K562 (cell line): Measurements from ENCODE around the gene ID4. TPM values are rescaled to one million over a fixed set of nuclear protein-coding genes. Genes with fewer than 3 reads are reported as not detected.

Experiments
- ATAC-seq: fragments of 200-7000 bp; cut with Tn5 transposase; 3 replicates; pipeline ENCODE4 v1.9.1; 2020; ENCODE audit warnings: moderate library complexity
- BruUV-seq: library from RNA; stranded (reverse); fragments of 400-500 nt; replicated peaks from 2 replicates; lab custom pipeline; 2021; lab: Mats Ljungman, UMichigan
- CTCF ChIA-PET: fragments of 300-600 bp; formaldehyde crosslinking; extraction: SDS; loops from one replicate; lab custom pipeline; 2021; ENCODE audit warnings: low intra/inter-chr PET ratio; lab: Yijun Ruan, JAX
- POLR2A ChIA-PET: fragments of 300-600, 350-650 bp; sonication (Branson Sonifier 250); formaldehyde crosslinking; extraction: SDS; loops from one replicate; lab custom pipeline; 2021; ENCODE audit warnings: antibody characterized with exemption, inconsistent platforms; lab: Yijun Ruan, JAX
- DNase-seq, 4 experiments: peaks; one replicate each; pipeline versions ENCODE4 v3.0.0 to v3.0.0-alpha.2; 2011 to 2018; ENCODE audit warnings: low spot score in 3 of 4, mixed read lengths in 3 of 4; ENCODE audit errors: extremely low read depth in 1 of 4
- FAIRE-seq: peaks from 2 replicates; lab custom pipeline; 2011; peaks lifted over from hg19 to GRCh38; lab: Jason Lieb, UNC
- H2AFZ ChIP-seq: 2 replicates; pipeline ENCODE4 v1.6.0; 2011; ENCODE audit warnings: low read depth, low read length, control low read depth, inconsistent platforms
- H3K27ac ChIP-seq: fragments of 200-600 bp; 3 replicates; pipeline ENCODE4 v1.8.0; 2011; ENCODE audit warnings: low read depth, mild to moderate bottlenecking, control low read depth, inconsistent platforms, low read length, moderate library complexity, mixed read lengths; ENCODE audit errors: extremely low read depth
- H3K27me3 ChIP-seq, 2 experiments: fragments of 300-600 bp in 1 of 2; 2 replicates in 1 of 2; 3 replicates in 1 of 2; pipeline versions ENCODE4 v1.6.0 to v1.8.0; 2011; ENCODE audit warnings: inconsistent platforms in 2 of 2, low read length in 2 of 2, mild to moderate bottlenecking in 1 of 2, mixed read lengths in 1 of 2, moderate library complexity in 1 of 2; ENCODE audit not compliant: control insufficient read depth in 2 of 2, insufficient read depth in 2 of 2
- H3K36me3 ChIP-seq: fragments of 300-600 bp; 3 replicates; pipeline ENCODE4 v1.8.0; 2011; ENCODE audit warnings: mild to moderate bottlenecking, low read length, inconsistent platforms; ENCODE audit not compliant: control insufficient read depth, insufficient read depth
- H3K4me1 ChIP-seq, 2 experiments: fragments of 200-600 bp in 1 of 2; replicated peaks in 1 of 2; 2 replicates in 1 of 2; 3 replicates in 1 of 2; pipeline versions ENCODE4 v1.5.1 to v1.8.0; 2011; ENCODE audit warnings: inconsistent platforms in 2 of 2, low read length in 2 of 2, mild to moderate bottlenecking in 1 of 2, mixed read lengths in 1 of 2, moderate library complexity in 1 of 2; ENCODE audit not compliant: control insufficient read depth in 2 of 2, insufficient read depth in 2 of 2
- H3K4me2 ChIP-seq: 2 replicates; pipeline ENCODE4 v1.6.1; 2011; ENCODE audit warnings: low read length, control low read depth, inconsistent platforms, mixed read lengths; ENCODE audit not compliant: insufficient read depth
- H3K4me3 ChIP-seq: fragments of 200-600 bp; sonication (generic), shearing (Covaris generic); 2 replicates; pipeline ENCODE4 v1.5.1; 2016; ENCODE audit warnings: control low read depth, inconsistent platforms
- H3K79me2 ChIP-seq: fragments of 200-600 bp; 3 replicates; pipeline ENCODE4 v1.8.0; 2011; ENCODE audit warnings: low read length, inconsistent platforms; ENCODE audit not compliant: control insufficient read depth, insufficient read depth
- H3K9ac ChIP-seq, 2 experiments: 2 replicates each; pipeline versions ENCODE4 v1.6.0 to v1.6.1; 2011; ENCODE audit warnings: low read depth in 2 of 2, low read length in 2 of 2, control low read depth in 1 of 2, inconsistent platforms in 1 of 2, mild to moderate bottlenecking in 1 of 2, mixed read lengths in 1 of 2; ENCODE audit not compliant: insufficient read depth in 1 of 2
- H3K9me1 ChIP-seq: one replicate; pipeline ENCODE4 v1.6.0; 2011; ENCODE audit warnings: inconsistent platforms, mild to moderate bottlenecking, low read length, moderate library complexity; ENCODE audit not compliant: control insufficient read depth, insufficient read depth
- H3K9me3 ChIP-seq: replicated peaks from 2 replicates; pipeline ENCODE4 v1.5.1; 2011; ENCODE audit warnings: low read depth, low read length, inconsistent platforms; ENCODE audit not compliant: control insufficient read depth, insufficient read depth
- H4K20me1 ChIP-seq: replicated peaks from 2 replicates; pipeline ENCODE4 v1.6.1; 2011; ENCODE audit warnings: low read length, inconsistent platforms, mixed read lengths; ENCODE audit not compliant: control insufficient read depth, insufficient read depth
- HDAC1 ChIP-seq, 2 experiments: fragments of 450-650 bp; IDR thresholded peaks; 2 replicates each; pipeline ENCODE4 v1.6.1; 2016 to 2017; ENCODE audit warnings: inconsistent platforms in 1 of 2, mild to moderate bottlenecking in 1 of 2, moderate library complexity in 1 of 2
- KDM5B ChIP-seq: fragments of 200-600 bp; sonication (generic); IDR thresholded peaks from 2 replicates; pipeline ENCODE4 v1.6.1; 2012; ENCODE audit warnings: low read depth, mild to moderate bottlenecking, moderate library complexity, low read length, control low read depth, inconsistent platforms; ENCODE audit not compliant: insufficient replicate concordance
- MTF1 ChIP-seq: fragments of 250-450 bp; sonication (Bioruptor Pico); IDR thresholded peaks from 2 replicates; pipeline ENCODE4 v1.9.0; 2021; ENCODE audit warnings: moderate library complexity, mild to moderate bottlenecking, inconsistent platforms, borderline replicate concordance
- PATZ1 ChIP-seq: fragments of 250-450 bp; sonication (Bioruptor Pico); IDR thresholded peaks from 2 replicates; pipeline ENCODE4 v1.5.0; 2020; ENCODE audit warnings: mild to moderate bottlenecking, borderline replicate concordance
- PTTG1 ChIP-seq: fragments of 450-650 bp; IDR thresholded peaks from 2 replicates; pipeline ENCODE4 v1.6.1; 2016; ENCODE audit warnings: low read depth, mild to moderate bottlenecking, missing genetic modification characterization, missing compliant biosample characterization
- SMC3 ChIP-seq: conservative IDR thresholded peaks from 2 replicates; pipeline ENCODE4 v1.6.1; 2011; ENCODE audit warnings: low read depth, low read length, improper control_type of control experiment; ENCODE audit not compliant: insufficient read depth
- SNIP1 ChIP-seq: fragments of 450-650 bp; IDR thresholded peaks from 2 replicates; pipeline ENCODE4 v1.7.1; 2017; ENCODE audit warnings: low read depth, mild to moderate bottlenecking
- ZBTB17 ChIP-seq: fragments of 450-650 bp; formaldehyde crosslinking; IDR thresholded peaks from 2 replicates; pipeline ENCODE4 v1.4.0; 2020; ENCODE audit warnings: mild to moderate bottlenecking
- ZBTB9 ChIP-seq: fragments of 450-650 bp; formaldehyde crosslinking; IDR thresholded peaks from 2 replicates; pipeline ENCODE4 v1.4.0; 2020; ENCODE audit warnings: mild to moderate bottlenecking, moderate library complexity
- ZFP36 ChIP-seq: fragments of 150-350 bp; IDR thresholded peaks from 2 replicates; pipeline ENCODE4 v1.6.1; 2018; ENCODE audit warnings: low read length, low read depth; ENCODE audit not compliant: partially characterized antibody
- ZNF197 ChIP-seq: fragments of 200-800 bp; sonication (Bioruptor generic); IDR thresholded peaks from 2 replicates; pipeline ENCODE4 v1.6.1; 2016; ENCODE audit warnings: low read depth, missing genetic modification characterization, missing compliant biosample characterization
- ZNF609 ChIP-seq: sonication (generic); formaldehyde crosslinking; IDR thresholded peaks from 2 replicates; pipeline ENCODE4 v1.8.1; 2023; ENCODE audit warnings: missing genetic modification reagents, mild to moderate bottlenecking, borderline replicate concordance
- ZNF778 ChIP-seq: fragments of 450-650 bp; formaldehyde crosslinking; IDR thresholded peaks from 2 replicates; pipeline ENCODE4 v1.4.0; 2020; ENCODE audit warnings: mild to moderate bottlenecking, moderate library complexity
- WGBS: fragments of 100-300 bp; shearing (Covaris generic); methylation state at CpG from one replicate; pipeline ENCODE4 v1.1.6; 2016; ENCODE audit warnings: low coverage, mixed read lengths; ENCODE audit not compliant: insufficient coverage; ENCODE audit errors: missing lambda C conversion rate; 5-methylcytosine and 5-hydroxymethylcytosine counted together
- in situ Hi-C: fragments of 300-500 bp; cut with MboI; formaldehyde crosslinking; loops from 4 replicates; pipeline ENCODE4 v1.15.0; 2018; ENCODE audit warnings: inconsistent platforms, mixed read lengths
- intact Hi-C: fragments of 100-400 bp; cut with micrococcal nuclease; formaldehyde crosslinking; loops from 2 replicates; pipeline ENCODE4 v1.14.2; 2022
- polyA plus RNA-seq, 8 experiments: library from polyadenylated mRNA; depleted of rRNA in 4 of 8; stranded (reverse) in 5 of 8; unstranded in 3 of 8; fragments of >200 nt; fragmentation: Nextera tagmentation in 2 of 8; fragmentation: Illumina TruSeq in 1 of 8; extraction: Ambion mirVana in 2 of 8; extraction: Trizol in 1 of 8; gene quantifications; 2 replicates each; pipeline versions ENCODE4 v1.2.1 to v1.2.3, GENCODE V29; 2011 to 2014; ENCODE audit warnings: inconsistent platforms in 1 of 8, missing spikeins in 1 of 8
- total RNA-seq, 7 experiments: library from RNA; depleted of rRNA in 6 of 7; stranded (reverse); fragments of >200 nt in 6 of 7; fragmentation: Illumina TruSeq in 2 of 7; extraction: Trizol in 2 of 7; gene quantifications; 2 replicates each; pipeline versions ENCODE4 v1.2.1 to v1.2.3, GENCODE V29; 2011 to 2021; ENCODE audit warnings: low replicate concordance in 1 of 7

ID4 gene
- total and polyA plus RNA-seq, 9 of the 15 experiments (the other 6 are each of a cell fraction or from before 2014, with no cell fraction given) = not detected

GRCh38 chr6:19831358-19831757 is 5.8 kb upstream of the ID4 start (continued):
- TF ChIP-seq ZFP36 (no peak), SNIP1 (no peak)
- TF ChIP-seq, all 486 proteins: peak for 0

GRCh38 chr6:19833947-19834346 is 3.2 kb upstream of the ID4 start:
- Histone ChIP-seq H3K36me3 (no peaks in the 10 kb centered on the region), H3K4me2 (no peak overlapping the region), H3K4me3 (no peak overlapping the region), H4K20me1 (no peaks in the 10 kb centered on the region), H3K27ac (no peak overlapping the region), H3K9me1 (no peaks in the 10 kb centered on the region), H3K79me2 (no peaks in the 10 kb centered on the region), H3K4me1 (peaks cover 0 to 7% of the 10 kb centered on the region in 2 experiments; a peak in 1 of 5 replicates), H2AFZ (no peak overlapping the region), H3K9me3 (no peaks in the 10 kb centered on the region), H3K27me3 (peaks cover 0 to 4% of the 10 kb centered on the region in 2 experiments; a peak in 1 of 5 replicates), H3K9ac (no peak overlapping the region)
- in situ Hi-C loops (no loop called here), intact Hi-C loops (no loop called here)
- FAIRE-seq (no peak), ATAC-seq (no peak), DNase-seq (no peak)
- no TSS peak for BruUV-seq
- WGBS = 0% methylated on average over 5 of the region's 5 CpGs
- CTCF ChIA-PET = no interaction called here
- POLR2A ChIA-PET = no interaction called here
- TF ChIP-seq ZNF609 (CRISPR knock-in tag) (no peak), ZBTB9 (no peak), PTTG1 (no peak), ZBTB17 (CRISPR knock-in tag) (no peak), ZNF197 (CRISPR knock-in tag) (no peak), KDM5B (no peak), ZNF778 (CRISPR knock-in tag) (no peak), MTF1 (no peak), HDAC1 (IDR thresholded peaks at IDR 0.05) (no peak), PATZ1 (CRISPR knock-in tag) (no peak), SMC3 (no peak)
